GM12878 (cell line): Measurements from ENCODE around the gene CCNG1. TPM values are rescaled to one million over a fixed set of nuclear protein-coding genes. Genes with fewer than 3 reads are reported as not detected.

Experiments
- ATAC-seq: fragments of 200-7000 bp; cut with Tn5 transposase; 3 replicates; pipeline ENCODE4 v1.9.1; 2020; ENCODE audit warnings: mild to moderate bottlenecking, moderate library complexity
- BruUV-seq: library from RNA; stranded (reverse); fragments of 400-500 nt; replicated peaks from 2 replicates; lab custom pipeline; 2021; lab: Mats Ljungman, UMichigan
- CTCF ChIA-PET: fragments of 300-600 bp; sonication (Branson Sonifier 250); formaldehyde crosslinking; extraction: SDS; loops from one replicate; lab custom pipeline; 2021; ENCODE audit warnings: inconsistent platforms; lab: Yijun Ruan, JAX
- POLR2A ChIA-PET: fragments of 350-600 bp; formaldehyde crosslinking; extraction: SDS; loops from one replicate; lab custom pipeline; 2021; ENCODE audit warnings: inconsistent platforms; lab: Charles Lee
- RAD21 ChIA-PET: fragments of 300-600 bp; sonication (Branson Sonifier 250); formaldehyde crosslinking; loops from one replicate; lab custom pipeline; 2023; ENCODE audit warnings: antibody characterized with exemption; ENCODE audit not compliant: unreplicated experiment; lab: Charles Lee
- SMC1A ChIA-PET: fragments of 300-600 bp; sonication (Branson Sonifier 250); formaldehyde crosslinking; loops from one replicate; lab custom pipeline; 2023; ENCODE audit not compliant: unreplicated experiment, uncharacterized antibody; lab: Charles Lee
- DNase-seq: peaks from one replicate; pipeline ENCODE4 v3.0.0-alpha.2; 2011; ENCODE audit warnings: low read depth, low spot score
- FAIRE-seq: peaks from 3 replicates; lab custom pipeline; 2011; peaks lifted over from hg19 to GRCh38; lab: Jason Lieb, UNC
- H2AFZ ChIP-seq: 2 replicates; pipeline ENCODE4 v1.6.0; 2011; ENCODE audit warnings: low read depth, low read length, control low read depth; ENCODE audit not compliant: control insufficient read depth
- H3K27ac ChIP-seq: 2 replicates; pipeline ENCODE4 v1.5.1; 2011; ENCODE audit warnings: control low read depth; ENCODE audit not compliant: control insufficient read depth, insufficient read depth
- H3K27me3 ChIP-seq, 2 experiments: replicated peaks in 1 of 2; 2 replicates each; pipeline versions ENCODE4 v1.6.0 to v1.6.1; 2011; ENCODE audit warnings: low read length in 1 of 2; ENCODE audit not compliant: control insufficient read depth in 2 of 2, insufficient read depth in 2 of 2
- H3K36me3 ChIP-seq, 2 experiments: 2 replicates each; pipeline ENCODE4 v1.5.1; 2011; ENCODE audit warnings: low read length in 1 of 2; ENCODE audit not compliant: control insufficient read depth in 2 of 2, insufficient read depth in 2 of 2
- H3K4me1 ChIP-seq: 2 replicates; pipeline ENCODE4 v1.6.1; 2011; ENCODE audit warnings: mild to moderate bottlenecking, low read length, moderate library complexity, mixed read lengths; ENCODE audit not compliant: control insufficient read depth, insufficient read depth
- H3K4me2 ChIP-seq: 2 replicates; pipeline ENCODE4 v1.6.0; 2011; ENCODE audit warnings: control low read depth; ENCODE audit not compliant: control insufficient read depth, insufficient read depth
- H3K4me3 ChIP-seq: fragments of 200-600 bp; sonication (generic); 2 replicates; pipeline ENCODE4 v1.5.1; 2016
- H3K79me2 ChIP-seq: 2 replicates; pipeline ENCODE4 v1.6.0; 2011; ENCODE audit warnings: low read length; ENCODE audit not compliant: control insufficient read depth, insufficient read depth
- H3K9ac ChIP-seq: 2 replicates; pipeline ENCODE4 v1.8.0; 2011; ENCODE audit warnings: low read length, control low read depth, mixed read lengths; ENCODE audit not compliant: control insufficient read depth, insufficient read depth
- H3K9me3 ChIP-seq: replicated peaks from 3 replicates; pipeline ENCODE4 v1.5.1; 2011; ENCODE audit warnings: mild to moderate bottlenecking, low read length; ENCODE audit not compliant: control insufficient read depth, insufficient read depth
- H4K20me1 ChIP-seq: 2 replicates; pipeline ENCODE4 v1.6.0; 2011; ENCODE audit not compliant: control insufficient read depth, insufficient read depth
- ATF3 ChIP-seq: IDR thresholded peaks from 2 replicates; pipeline ENCODE4 v1.6.1; 2011; ENCODE audit warnings: low read depth, mild to moderate bottlenecking, low read length, moderate library complexity, borderline replicate concordance; ENCODE audit errors: extremely low read depth
- E4F1 ChIP-seq: fragments of 450-650 bp; IDR thresholded peaks from 2 replicates; pipeline ENCODE4 v1.6.1; 2018; ENCODE audit warnings: borderline replicate concordance, mild to moderate bottlenecking; ENCODE audit not compliant: partially characterized antibody
- GABPA ChIP-seq: IDR thresholded peaks from 2 replicates; pipeline ENCODE4 v1.6.1; 2014; ENCODE audit warnings: antibody characterized with exemption, low read depth, mild to moderate bottlenecking, inconsistent platforms
- IRF3 ChIP-seq: fragments of 450-650 bp; IDR thresholded peaks from 2 replicates; pipeline ENCODE4 v1.6.1; 2014; ENCODE audit warnings: mild to moderate bottlenecking
- IRF4 ChIP-seq: IDR thresholded peaks from 2 replicates; pipeline ENCODE4 v1.6.1; 2011; ENCODE audit warnings: low read depth, low read length
- MEF2A ChIP-seq: IDR thresholded peaks from 2 replicates; pipeline ENCODE4 v1.6.1; 2011; ENCODE audit warnings: low read depth, mild to moderate bottlenecking, low read length, moderate library complexity; ENCODE audit not compliant: insufficient read depth
- MTA2 ChIP-seq: fragments of 450-650 bp; IDR thresholded peaks from 2 replicates; pipeline ENCODE4 v1.6.1; 2016; ENCODE audit warnings: low read depth, mild to moderate bottlenecking, moderate library complexity
- MXI1 ChIP-seq: fragments of 150-350 bp; IDR thresholded peaks from 2 replicates; pipeline ENCODE4 v1.6.1; 2011; ENCODE audit warnings: low read depth, mild to moderate bottlenecking, inconsistent platforms, low read length, improper control_type of control experiment
- NFXL1 ChIP-seq: fragments of 450-650 bp; IDR thresholded peaks from 2 replicates; pipeline ENCODE4 v1.6.1; 2017; ENCODE audit warnings: antibody characterized with exemption, mild to moderate bottlenecking, borderline replicate concordance
- POLR2AphosphoS2 ChIP-seq: IDR thresholded peaks from 2 replicates; pipeline ENCODE4 v1.6.1; 2011; ENCODE audit warnings: low read depth, mild to moderate bottlenecking, low read length, improper control_type of control experiment, moderate library complexity
- RB1 ChIP-seq: fragments of 450-650 bp; formaldehyde crosslinking; IDR thresholded peaks from 2 replicates; pipeline ENCODE4 v1.6.1; 2017; ENCODE audit warnings: mild to moderate bottlenecking, borderline replicate concordance
- SIX5 ChIP-seq: IDR thresholded peaks from 2 replicates; pipeline ENCODE4 v1.6.1; 2011; ENCODE audit warnings: mild to moderate bottlenecking, low read depth, low read length, moderate library complexity; ENCODE audit not compliant: severe bottlenecking
- SP1 ChIP-seq: IDR thresholded peaks from one replicate; pipeline ENCODE4 v1.6.1; 2011; ENCODE audit warnings: low read depth, low read length
- ZNF687 ChIP-seq: fragments of 450-650 bp; IDR thresholded peaks from 2 replicates; pipeline ENCODE4 v1.6.1; 2017; ENCODE audit warnings: mild to moderate bottlenecking, moderate library complexity
- WGBS: methylation state at CpG from one replicate; pipeline ENCODE4 v1.1.6; 2016; ENCODE audit warnings: low lambda C conversion rate; ENCODE audit not compliant: insufficient replicate concordance, insufficient coverage; ENCODE audit errors: missing lambda C conversion rate; 5-methylcytosine and 5-hydroxymethylcytosine counted together
- in situ Hi-C: fragments of 300-500 bp; cut with MboI; formaldehyde crosslinking; loops from 9 replicates; pipeline ENCODE4 v1.14.3; 2018; ENCODE audit warnings: mixed read lengths
- intact Hi-C: fragments of 100-400 bp; cut with micrococcal nuclease; formaldehyde crosslinking; loops from one replicate; pipeline ENCODE4 v1.14.2; 2022; ENCODE audit not compliant: unreplicated experiment
- polyA plus RNA-seq, 11 experiments: library from polyadenylated mRNA; depleted of rRNA in 4 of 11; unstranded in 6 of 11; stranded (reverse) in 5 of 11; fragments of >200 nt; fragmentation: Nextera tagmentation in 4 of 11; fragmentation: Illumina TruSeq in 1 of 11; extraction: Ambion mirVana in 4 of 11; extraction: Trizol in 1 of 11; gene quantifications; 1 replicate in 1 of 11; 2 replicates in 10 of 11; pipeline versions ENCODE4 v1.2.1 to v1.2.3, GENCODE V29; 2011 to 2016; ENCODE audit warnings: inconsistent platforms in 2 of 11, missing spikeins in 2 of 11, low read depth in 1 of 11
- total RNA-seq, 4 experiments: library from RNA; depleted of rRNA in 3 of 4; stranded (reverse); fragments of >200 nt in 3 of 4; fragmentation: Illumina TruSeq in 1 of 4; extraction: Trizol in 1 of 4; gene quantifications; 2 replicates each; pipeline versions ENCODE4 v1.2.1 to v1.2.3, GENCODE V29; 2013 to 2021

CCNG1 gene
- total and polyA plus RNA-seq, 10 of the 15 experiments (the other 5 are each of a cell fraction or from before 2014, with no cell fraction given): 90.1 to 274 (median 200) TPM

- TF ChIP-seq ZNF687: no peak
- TF ChIP-seq IRF4: no peak
- TF ChIP-seq POLR2AphosphoS2: no peak
- TF ChIP-seq GABPA: no peak
- TF ChIP-seq MEF2A: no peak
- no peak for TF ChIP-seq SP1
- TF ChIP-seq, all 136 proteins: peak for 0
Measured at GRCh38 chr5:163478126-163478981, 41.0 kb downstream of the CCNG1 start (continued).

- in situ Hi-C loops: no loop called here
- TF ChIP-seq RB1 (no peak), E4F1 (no peak), SIX5 (no peak), NFXL1 (no peak), MXI1 (no peak), ATF3 (no peak), IRF3 (no peak), MTA2 (no peak)
Measured at GRCh38 chr5:163478982-163479271, 41.5 kb downstream of the CCNG1 start.

More at GRCh38 chr5:163478982-163479271, 41.5 kb downstream of the CCNG1 start:
- ChIA-PET POLR2A (interaction anchor here (1.6 to 3.3 kb wide), 2 partner anchors 11 to 18 kb away, joined by 5 to 9 read pairs; partner anchors contain the start of gene HMMR), RAD21 (no interaction called here), SMC1A (interaction anchor here (1.0 to 1.5 kb wide), 2 partner anchors 9 to 31 kb away, joined by 3 to 4 read pairs; no protein-coding TSS in a partner anchor), CTCF (no interaction called here)
- Histone ChIP-seq H3K4me1 (no peaks in the 10 kb centered on the region), H3K79me2 (no peaks in the 10 kb centered on the region), H2AFZ (no peak overlapping the region), H3K27me3 (no peaks in the 10 kb centered on the region), H3K36me3 (peaks cover 3 to 21% of the 10 kb centered on the region in 2 experiments), H3K9me3 (no peaks in the 10 kb centered on the region), H3K27ac (no peak overlapping the region), H4K20me1 (no peaks in the 10 kb centered on the region), H3K9ac (no peak overlapping the region), H3K4me2 (no peak overlapping the region), H3K4me3 (no peak overlapping the region)
- no peak for ATAC-seq
- no peak for DNase-seq
- FAIRE-seq: no peak
- BruUV-seq: no TSS peak
- intact Hi-C loops: no loop called here
- 100% methylated on average over 1 of the region's 1 CpG for WGBS
